IPS-18c (cell line): ENCODE results near the gene SCGB3A2.
"Not testable (repeated sequence)": the region's sequence is repeated elsewhere in the genome, so short reads cannot be mapped to it uniquely, and the experiment has no call there.

Source experiments
- H3K4me3 ChIP-seq: 2 replicates; pipeline ENCODE4 v1.7.0; 2013; ENCODE audit warnings: low read depth, mild to moderate bottlenecking, low read length, moderate library complexity; ENCODE audit not compliant: insufficient read depth
- H3K9me3 ChIP-seq: one replicate; pipeline ENCODE4 v1.6.1; 2013; ENCODE audit warnings: mild to moderate bottlenecking, low read length, moderate library complexity; ENCODE audit not compliant: control insufficient read depth, insufficient read depth

SCGB3A2 gene

DNA sequence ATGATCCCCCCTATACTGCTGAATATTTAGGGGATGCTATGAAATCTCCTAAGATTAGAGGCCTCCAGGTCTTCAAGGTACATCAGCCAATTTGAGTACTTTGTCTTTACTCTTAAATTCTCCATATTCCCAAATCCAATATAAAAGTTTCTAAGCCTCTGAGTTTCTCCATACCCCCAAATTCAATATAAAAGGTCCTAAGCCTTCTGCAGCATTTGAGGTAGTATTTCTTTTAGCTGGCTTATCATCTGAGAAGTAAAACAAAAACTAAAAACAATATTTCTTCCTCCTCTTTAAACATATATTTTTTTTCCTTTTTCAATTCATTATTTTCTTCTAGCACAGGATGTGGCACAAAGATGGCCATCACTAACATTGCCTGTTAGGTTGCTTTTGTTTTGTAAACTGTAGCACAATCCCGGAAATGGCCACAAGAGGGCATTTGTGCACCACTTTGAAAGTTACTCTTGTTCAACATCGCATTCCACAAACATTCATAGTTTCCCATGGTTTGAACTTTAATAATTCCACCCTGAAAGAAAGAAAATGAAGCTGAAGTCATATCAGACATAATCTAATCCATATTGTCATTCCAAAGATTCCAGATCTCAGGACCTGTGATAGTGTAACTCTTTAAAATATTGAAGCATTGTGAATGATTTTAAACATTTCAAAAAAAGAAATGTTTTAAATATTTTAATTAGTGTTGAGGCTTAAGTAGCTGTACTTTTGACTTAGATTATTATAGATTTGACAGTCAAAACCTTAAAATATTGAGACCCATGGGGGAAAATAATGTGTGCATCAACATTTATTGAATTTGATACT lies 21.0 kb upstream of the SCGB3A2 start:
- Histone ChIP-seq H3K9me3 (no peaks in the 10 kb centered on the region), H3K4me3 (no peak overlapping the region)

DNA sequence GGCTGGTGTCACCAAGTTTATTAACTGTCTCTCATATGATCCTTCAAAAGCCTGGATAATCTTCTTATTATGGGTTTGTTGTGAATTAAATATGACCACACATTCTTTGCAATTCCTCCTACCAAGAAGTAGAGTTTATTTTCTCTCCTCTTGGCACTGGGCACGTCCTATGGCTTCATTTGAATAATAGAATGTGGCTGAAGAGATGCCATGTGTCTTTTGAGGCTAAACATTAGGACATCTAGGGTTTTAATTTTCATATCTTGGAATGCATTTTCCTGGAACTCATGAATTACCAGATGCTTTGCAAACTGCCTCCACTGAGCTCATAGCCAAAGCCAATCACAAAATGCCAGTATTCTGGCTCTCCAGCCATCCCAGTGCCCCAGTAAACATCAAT lies 19.9 kb upstream of the SCGB3A2 start:
- Histone ChIP-seq H3K4me3 (no peak overlapping the region), H3K9me3 (no peaks in the 10 kb centered on the region)

DNA sequence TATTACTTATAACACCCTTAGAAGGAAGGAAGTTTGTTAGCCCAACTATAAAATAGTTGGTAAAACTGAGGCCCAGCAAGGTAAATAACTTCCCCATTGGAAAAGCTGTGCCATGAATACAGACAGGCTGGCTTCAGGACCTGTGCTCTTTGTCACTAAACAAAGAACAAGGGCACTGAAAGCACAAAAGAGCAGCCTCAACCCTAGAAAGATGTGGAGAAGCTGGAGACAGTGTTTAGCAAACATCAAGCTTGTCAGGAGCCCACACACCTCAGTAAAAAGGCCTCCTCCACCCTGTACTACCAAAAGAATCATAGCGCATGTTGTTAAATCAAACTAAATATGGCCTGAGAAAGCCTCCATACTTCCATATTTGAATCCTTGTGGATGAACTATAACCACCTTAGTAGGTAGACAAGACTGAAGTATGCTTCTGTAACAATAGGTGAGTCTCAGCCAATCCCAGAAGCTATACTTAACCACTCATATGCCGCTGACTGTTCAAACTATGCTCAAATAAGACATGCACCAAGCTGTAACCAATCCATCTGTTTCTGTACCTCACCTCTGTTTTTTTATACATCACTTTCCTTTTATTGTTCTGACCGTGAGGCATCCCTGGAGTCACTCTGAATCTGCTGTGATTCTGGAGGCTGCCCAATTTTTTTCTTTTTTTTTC lies 18.4 kb upstream of the SCGB3A2 start:
- no peaks in the 10 kb centered on the region for H3K9me3 ChIP-seq
- H3K4me3 ChIP-seq: no peak overlapping the region

DNA sequence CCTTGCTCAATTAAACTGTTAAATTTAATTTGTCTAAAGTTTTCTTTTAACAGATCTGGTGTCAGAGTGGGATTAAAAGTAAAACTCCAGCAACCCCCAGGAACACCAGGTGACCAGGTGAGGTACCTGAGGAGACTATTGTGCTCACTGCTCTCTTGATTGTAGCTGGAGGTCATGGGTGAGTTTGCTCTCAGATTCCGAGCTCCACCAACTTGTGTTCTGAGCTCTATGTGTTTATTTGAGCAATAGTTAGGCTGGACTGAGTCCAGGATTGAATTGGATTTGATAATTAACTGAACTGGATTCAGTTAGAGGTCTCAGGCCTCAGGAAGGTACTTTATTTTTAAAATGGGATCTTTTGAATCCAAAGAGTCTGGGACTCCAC lies 17.9 kb upstream of the SCGB3A2 start:
- no peaks in the 10 kb centered on the region for H3K9me3 ChIP-seq
- H3K4me3 ChIP-seq: no peak overlapping the region

DNA sequence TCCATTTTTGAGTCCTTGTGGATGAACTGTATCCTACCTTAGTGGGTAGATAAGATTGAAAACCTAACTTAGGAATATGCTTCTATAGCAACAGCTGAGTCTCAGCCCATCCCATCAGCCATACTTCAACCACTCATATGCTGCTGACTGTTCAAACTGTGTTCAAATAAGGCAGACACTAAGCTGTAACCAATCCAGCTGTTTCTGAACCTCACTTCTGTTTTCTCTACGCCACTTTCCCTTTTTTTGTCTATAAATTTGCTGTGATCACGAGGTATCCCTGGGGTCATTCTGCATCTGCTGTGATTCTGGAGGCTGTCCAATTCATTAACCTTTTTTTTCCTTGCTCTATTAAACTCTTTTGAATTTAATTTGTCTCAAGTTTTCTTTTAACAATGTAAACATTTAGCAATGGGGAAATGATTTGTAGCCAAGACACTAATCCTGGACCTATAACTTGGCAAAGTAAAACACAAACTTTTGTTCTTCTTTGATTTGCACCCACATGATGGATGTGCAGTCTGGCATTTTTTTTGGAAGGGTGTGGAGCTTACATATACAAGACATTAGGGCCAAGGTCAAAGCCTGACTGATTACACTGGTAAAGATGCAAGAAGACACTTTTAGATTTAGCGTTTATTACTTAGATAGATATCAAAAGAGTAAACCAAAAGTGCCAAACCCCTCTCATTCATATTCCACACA lies 14.9 kb upstream of the SCGB3A2 start:
- H3K4me3 ChIP-seq: no peak overlapping the region
- H3K9me3 ChIP-seq: no peaks in the 10 kb centered on the region

DNA sequence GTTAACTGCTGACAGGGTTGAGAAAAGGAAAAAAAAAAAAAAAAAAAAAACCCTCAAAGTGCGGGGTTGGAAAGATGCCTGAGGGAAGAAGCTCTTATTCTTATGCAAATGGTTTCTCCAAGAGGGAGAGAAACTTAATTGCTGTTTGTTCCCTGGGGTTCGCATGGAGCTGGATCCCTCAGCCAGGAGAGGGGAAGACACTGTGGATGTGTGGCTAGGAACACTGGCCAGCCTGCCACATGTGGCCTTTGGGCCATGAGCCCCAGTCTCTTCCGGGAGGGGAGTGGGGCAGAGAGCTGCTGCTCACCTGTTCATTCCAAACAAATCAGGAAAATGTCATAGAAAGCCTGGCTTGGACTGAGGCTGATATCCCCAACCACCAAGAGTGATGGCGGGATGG lies 9.4 kb upstream of the SCGB3A2 start:
- no peaks in the 10 kb centered on the region for H3K9me3 ChIP-seq

DNA sequence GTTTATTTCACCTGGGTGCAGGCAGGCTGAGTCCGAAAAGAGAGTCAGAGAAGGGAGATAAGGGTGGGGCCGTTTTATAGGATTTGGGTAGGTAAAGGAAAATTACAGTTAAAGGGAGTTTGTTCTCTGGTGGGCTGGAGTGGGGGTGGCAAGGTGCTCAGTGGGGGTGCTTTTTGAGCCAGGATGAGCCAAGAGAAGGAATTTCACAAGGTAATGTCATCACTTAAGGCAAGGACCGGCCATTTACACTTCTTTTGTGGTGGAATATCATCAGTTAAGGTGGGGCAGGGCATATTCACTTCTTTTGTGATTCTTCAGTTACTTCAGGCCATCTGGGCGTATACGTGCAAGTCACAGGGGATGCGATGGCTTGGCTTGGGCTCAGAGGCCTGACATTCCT lies 8.6 kb upstream of the SCGB3A2 start:
- H3K9me3 ChIP-seq: not testable (repeated sequence)
- H3K4me3 ChIP-seq: peak overlapping the region; percentile 26; the same call in 1 of the 2 replicates

More for the DNA sequence above, 9.4 kb upstream of the SCGB3A2 start:
- H3K4me3 ChIP-seq: peak overlapping the region; percentile 26; the same call in 1 of the 2 replicates

DNA sequence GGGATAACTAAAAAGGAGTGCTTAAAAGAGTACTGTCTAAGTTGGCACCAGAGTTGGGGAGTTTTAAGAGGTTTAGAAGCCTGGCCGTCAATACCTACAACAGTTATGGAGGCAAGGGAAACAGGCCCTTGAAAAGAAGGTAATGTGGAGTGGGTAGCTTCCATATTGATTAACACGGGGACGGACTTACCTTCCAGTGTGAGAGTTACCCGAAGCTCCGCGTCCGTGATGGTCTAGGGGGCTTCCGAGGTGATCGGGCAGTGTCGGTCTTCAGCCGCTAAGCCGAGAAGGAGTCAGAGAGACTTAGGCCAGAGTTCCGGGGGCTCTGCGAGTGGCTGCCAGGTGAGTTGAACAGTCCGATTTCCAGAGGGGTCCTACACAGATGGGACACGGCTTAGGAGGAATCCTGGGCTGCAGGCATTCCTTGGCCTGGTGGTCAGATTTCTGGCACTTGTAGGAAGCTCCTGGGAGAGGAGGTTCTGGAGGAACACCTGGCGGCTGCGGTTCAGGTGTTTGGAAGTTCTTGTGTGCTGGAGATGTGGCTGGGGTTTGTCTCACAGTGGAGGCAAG lies 6.4 kb upstream of the SCGB3A2 start:
- H3K9me3 ChIP-seq: not testable (repeated sequence)
- peak overlapping the region; percentile 66 for H3K4me3 ChIP-seq

DNA sequence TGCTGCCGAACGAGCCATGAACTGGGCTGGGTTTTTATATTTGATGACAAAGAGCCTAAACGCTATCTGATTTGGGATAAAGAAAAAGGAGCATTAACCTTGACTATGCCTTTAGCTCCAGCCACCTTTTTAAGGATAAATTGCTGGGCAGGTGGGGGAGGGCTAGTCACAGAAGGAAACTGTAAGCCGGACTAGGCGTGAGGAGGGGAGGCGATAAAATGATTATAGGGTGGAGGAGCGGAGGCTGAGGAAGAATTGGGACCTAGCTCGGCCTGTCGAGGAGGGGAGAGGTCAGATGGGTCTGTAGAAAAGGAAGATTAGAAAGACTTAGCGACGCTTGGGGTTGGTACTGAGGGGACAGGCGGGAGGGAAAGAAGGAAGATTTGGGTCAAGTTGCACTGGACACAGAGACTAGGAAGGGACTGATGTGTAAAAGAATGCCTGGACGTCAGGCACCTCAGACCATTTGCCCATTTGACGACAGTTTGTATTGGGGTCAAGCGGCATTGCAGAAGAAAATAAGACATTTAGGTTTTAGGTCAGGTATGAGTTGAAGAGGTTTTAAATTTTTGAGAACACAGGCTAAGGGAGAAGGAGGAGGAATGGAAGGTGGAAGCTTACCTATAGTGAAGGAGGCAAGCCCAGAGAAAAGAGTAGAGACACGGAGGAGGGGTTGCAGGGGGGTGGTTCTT lies 5.6 kb upstream of the SCGB3A2 start:
- peak overlapping the region; percentile 72 for H3K4me3 ChIP-seq
- not testable (repeated sequence) for H3K9me3 ChIP-seq

DNA sequence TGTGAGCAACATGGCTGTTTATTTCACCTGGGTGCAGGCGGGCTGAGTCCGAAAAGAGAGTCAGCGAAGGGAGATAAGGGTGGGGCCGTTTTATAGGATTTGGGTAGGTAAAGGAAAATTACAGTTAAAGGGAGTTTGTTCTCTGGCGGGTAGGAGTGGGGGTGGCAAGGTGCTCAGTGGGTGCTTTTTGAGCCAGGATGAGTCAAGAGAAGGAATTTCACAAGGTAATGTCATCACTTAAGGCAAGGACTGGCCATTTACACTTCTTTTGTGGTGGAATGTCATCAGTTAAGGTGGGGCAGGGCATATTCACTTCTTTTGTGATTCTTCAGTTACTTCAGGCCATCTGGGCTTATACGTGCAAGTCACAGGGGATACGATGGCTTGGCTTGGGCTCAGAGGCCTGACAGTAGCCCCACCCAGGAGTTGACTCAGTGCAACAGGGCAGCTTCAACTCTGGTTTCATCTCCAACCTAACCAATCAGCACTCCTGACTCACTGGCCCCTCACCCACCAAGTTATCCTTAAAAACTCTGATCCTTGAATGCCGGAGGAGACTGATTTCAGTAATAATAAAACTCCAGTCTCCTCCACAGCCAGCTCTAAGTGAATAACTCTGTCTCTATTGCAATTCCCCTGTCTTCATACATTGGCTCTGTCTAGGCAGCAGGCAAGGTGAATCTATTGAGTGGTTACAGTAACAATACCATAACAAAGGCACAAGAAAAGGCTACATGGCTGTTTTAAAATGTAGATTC lies 4.2 kb upstream of the SCGB3A2 start:
- H3K4me3 ChIP-seq: peak overlapping the region; percentile 72
- not testable (repeated sequence) for H3K9me3 ChIP-seq

DNA sequence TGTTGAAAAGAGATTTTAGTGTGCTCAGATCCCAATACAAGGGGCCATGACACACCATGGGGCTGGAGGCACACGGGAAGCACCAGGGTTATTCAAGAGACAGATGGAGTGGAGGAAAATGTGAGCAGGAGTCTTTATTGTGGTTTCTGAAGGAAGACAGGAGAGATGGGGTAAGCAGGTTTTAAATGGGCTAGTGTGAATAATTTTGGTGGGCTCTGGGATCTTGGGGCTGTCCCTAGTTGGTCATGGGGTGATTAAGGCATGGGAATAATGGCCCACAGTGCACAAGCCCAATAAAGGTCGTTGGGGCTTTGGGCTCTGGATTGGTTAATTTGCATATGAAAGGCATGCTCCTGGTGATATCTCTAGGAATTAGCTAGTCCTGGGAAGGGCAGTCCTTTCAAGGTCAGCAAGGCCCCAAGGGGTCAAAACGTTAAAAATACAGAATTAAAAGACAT lies 3.6 kb upstream of the SCGB3A2 start:
- H3K4me3 ChIP-seq: peak overlapping the region; percentile 42

DNA sequence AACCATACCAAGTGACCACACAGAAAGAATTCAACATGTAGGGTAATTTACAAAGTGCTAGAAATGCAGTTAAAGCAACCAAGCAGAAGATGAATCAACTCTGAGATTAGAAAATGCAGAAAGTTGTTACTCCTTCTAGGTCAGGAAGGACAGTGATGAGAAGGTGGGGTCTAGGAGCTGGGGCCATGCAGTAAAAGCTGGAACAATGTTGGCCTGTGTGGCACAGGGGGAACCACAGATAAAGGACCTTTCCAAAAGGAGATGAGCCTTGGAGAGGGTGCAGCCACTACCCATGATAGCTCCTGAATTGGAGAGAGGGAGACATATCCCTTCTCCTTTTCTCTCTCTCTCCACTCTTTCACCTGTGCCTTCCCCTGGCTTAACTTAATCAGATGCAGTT lies 2.4 kb upstream of the SCGB3A2 start:
- Histone ChIP-seq H3K4me3 (no peak overlapping the region), H3K9me3 (no peaks in the 10 kb centered on the region)

More for the DNA sequence above, 3.6 kb upstream of the SCGB3A2 start:
- H3K9me3 ChIP-seq: no peaks in the 10 kb centered on the region

DNA sequence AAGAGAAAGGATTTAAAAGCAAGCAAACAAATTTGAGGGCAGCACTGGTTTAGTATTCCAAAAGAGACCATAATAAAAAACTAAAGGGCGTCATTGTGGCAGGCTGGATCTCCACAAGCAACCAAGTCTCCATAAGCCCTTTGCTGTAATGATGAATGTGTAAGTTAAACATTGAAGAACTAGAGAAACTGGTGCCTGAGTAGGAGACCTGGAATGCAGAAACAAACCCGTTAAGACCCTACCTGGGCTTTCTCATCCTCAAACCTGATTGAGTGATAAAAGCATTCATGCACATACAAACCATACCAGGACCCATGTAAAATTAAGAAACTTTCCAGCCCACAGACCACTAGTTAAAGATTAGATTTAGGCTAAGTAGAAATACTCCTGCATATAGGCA lies 1.9 kb upstream of the SCGB3A2 start:
- Histone ChIP-seq H3K4me3 (no peak overlapping the region), H3K9me3 (no peaks in the 10 kb centered on the region)

DNA sequence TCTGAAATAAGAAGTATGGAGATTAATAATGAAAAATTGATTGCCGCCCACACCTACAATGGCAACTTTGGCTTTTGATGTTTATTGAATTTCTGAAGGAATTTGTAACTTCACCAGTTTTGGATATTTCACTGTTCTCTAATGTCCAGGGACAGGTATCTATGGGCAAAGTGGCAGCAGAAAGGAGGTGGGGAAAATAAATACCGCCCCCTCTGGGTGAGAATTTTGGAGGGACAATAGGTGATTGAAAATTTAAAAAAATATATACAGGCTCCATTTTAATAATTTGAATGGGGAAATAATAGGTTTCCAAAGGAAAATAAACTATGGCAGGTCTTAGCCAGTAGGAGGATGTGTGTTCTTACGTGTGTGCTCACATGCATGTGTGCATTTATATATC lies 1.3 kb downstream of the SCGB3A2 start:
- Histone ChIP-seq H3K4me3 (no peak overlapping the region), H3K9me3 (no peaks in the 10 kb centered on the region)

DNA sequence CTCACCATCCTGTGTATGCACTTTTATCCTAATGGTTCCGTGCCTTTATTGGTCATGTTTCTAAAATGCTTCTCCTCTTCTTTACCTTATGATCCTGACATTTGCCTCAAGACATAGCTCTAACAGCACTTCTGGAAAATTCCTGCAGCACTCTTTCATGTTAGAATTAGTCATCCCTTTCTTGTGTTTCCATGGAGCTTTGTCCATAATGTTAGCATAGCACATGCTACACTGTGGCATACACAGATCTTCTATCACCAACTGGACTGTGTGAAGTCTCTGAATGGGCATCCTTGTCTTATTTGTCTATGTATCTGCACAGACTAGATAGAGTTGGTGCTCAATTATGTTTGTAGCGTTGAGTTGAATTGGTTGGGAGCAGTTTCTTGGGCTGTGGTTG lies 2.0 kb downstream of the SCGB3A2 start:
- Histone ChIP-seq H3K4me3 (no peak overlapping the region), H3K9me3 (no peaks in the 10 kb centered on the region)

DNA sequence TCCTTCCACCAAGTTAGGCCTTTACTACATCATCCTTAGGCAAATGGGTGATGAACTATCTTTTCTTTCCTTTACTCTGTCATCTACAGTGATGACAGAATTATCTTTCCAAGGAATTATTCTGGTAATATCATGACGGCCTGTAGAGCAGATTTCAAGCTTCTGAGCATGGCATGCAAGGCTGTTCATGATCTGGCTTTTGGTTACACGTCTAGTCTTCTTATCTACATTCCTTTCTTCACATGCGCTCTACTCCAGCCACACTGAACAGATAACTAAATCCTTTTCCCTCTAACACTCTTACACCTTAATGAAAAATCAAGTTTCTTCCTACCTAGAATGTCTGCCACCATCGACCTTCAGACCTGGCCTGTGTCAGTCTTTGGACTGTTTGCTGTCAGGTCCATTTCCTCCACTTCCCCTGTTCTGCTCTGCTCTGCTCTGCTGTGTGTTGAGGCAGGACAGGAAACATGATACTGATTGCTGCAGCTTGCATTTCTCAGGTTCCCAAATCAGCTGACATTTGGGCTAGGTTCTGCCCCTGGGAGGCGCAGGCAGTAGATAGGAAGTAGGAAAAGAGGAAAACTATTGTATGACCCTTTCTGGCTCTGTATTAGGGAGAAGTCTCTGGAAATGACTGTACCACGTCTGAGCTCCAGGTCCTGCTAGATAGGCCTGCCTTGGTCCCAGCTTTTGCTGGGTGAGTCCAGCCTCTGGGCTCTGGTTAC lies 4.2 kb downstream of the SCGB3A2 start:
- H3K9me3 ChIP-seq: no peaks in the 10 kb centered on the region
- no peak overlapping the region for H3K4me3 ChIP-seq
